Ammon's horn (tissue), 1 donor: ENCODE results near the gene SFR1.
A peak's percentile ranks its signal among the peaks of the same experiment; 100 is the strongest.
"Not testable (repeated sequence)": the region's sequence is repeated elsewhere in the genome, so short reads cannot be mapped to it uniquely, and the experiment has no call there.

ENCODE experiments used
- DNase-seq: peaks from one replicate; pipeline ENCODE4 v3.0.0-alpha.2; 2016; ENCODE audit warnings: low spot score

Gene SFR1

DNA sequence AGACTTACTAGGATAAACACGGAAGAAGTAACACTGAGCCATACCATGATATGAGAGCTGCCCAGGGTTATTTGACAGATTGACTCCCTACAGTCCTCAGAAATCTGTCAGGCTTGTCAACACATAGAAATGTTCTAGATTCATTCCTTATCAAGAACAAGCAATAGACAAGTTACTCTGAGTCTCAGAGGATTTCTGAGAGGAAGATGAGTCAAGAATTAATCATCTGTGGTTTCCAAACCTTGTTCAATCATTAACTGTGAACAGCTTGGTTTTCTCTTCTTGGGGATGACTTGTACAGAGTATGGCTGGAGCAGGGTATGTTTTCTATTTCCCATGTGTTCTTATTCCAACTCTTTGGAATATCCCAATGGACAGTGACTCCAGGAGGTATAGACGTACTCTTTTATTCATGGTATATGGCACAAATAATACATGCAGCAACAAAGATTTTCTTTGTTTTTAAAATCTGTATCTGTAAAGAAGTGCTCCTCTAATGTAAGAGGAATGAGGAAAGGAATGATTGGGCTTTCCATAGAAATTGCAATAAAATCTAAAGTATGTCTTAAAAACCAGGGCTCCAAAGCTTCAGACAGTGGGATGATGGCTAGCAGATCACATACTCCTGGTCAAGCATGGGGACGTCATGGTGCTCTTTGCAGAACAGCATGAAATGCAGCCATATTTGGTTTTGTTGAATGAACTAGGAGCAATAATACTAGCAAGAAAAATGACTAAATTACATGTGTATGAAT is 11.9 kb upstream of the SFR1 start:
- no peak for DNase-seq

DNA sequence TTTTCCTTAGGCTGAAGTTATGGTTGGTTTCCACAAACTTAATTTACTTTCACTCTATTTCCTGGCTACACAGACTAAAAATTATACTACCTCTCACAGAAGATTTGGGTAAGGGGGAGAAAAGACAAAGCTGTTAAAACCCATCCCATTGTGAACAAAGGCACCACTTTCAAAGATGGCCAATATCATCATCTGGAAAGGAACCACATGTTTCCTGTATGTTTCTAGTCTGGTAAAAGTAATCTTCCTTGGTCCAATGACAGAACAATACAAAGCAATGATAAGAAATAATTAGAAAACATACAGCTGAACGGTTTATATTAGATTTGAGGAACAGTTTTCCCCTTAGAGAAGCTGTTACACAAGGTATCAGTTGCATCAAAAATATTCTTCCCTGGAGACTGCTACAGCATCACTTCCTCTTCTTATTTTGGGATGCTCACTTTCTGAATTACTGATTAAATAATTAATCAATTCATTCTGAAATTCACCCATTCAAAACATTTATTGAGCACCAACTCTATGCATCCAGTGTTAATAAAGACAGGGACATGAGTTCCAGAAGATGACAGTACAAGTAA is 8.5 kb upstream of the SFR1 start:
- no peak for DNase-seq

DNA sequence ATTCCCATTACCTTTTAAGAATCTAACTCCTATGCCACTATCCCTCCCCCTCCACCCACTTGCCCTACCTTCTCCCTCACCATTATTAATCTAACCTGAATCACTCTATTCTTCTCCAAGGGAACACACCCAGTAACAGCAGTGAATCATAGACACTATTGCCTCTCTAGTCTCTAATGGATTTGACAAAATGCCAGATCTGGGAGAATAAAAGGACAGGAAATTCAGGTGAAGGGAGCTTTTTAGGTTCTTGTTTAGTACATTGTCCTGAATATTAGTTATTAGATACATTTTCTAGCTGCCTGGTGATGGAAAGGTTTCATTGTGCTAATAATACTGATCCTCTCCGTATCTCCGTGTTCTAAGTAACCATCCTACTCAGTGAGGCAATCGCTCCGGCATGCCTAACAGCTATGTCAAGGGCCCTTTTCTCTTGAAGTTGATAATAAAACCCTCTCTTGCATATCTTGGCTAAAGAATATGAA is 4.1 kb upstream of the SFR1 start:
- DNase-seq: no peak

DNA sequence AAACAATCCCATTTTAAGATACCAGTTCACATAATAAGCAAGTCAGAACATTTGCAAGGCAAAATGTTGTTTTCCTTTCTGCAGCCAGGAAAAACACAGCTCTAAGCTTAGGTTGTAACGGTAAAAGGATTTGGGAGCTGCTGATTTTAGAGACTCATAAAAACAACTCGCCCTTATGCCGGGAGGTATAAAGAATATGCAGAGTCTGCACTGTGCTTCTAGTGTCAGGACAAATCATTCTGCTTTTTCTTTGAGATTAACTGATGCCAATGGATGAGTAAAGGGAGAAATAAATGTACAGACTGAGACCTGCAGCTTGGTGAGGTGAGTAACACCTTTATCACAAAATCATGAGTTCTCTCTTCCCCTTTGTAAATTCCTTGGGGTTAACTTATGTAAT is 2.0 kb upstream of the SFR1 start:
- DNase-seq: no peak

GRCh38 chr10:104120512-104120902 is 1.5 kb upstream of the SFR1 start:
- no peak for DNase-seq

DNA sequence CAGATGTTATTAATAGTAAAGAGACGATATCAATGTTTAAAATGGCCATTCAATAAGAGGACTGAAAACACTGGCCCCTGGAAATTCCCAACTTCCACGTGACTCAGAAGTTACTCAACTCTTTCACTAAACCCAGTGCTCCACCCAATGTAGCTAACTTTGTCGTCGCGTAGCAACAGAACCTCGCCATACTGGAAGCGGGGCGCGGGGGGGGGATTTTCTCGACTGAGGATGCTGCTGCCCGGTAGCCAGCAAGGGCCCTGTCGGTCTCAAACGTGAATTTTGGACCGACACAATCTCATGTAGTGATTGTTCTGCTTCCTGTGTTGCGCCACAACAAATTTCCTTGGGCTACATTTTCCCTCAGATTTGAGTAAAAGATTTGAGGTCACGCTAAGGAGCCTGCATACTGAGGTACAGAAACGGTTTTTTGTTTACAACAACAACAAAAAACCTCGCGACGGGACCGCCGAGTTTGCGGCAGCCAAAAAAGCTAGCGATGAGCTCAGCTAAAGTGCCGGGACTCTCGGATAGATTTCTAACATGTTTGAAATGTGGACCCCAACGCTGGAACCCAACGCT is 977 bp upstream of the SFR1 start:
- peak; percentile 78 for DNase-seq

DNA sequence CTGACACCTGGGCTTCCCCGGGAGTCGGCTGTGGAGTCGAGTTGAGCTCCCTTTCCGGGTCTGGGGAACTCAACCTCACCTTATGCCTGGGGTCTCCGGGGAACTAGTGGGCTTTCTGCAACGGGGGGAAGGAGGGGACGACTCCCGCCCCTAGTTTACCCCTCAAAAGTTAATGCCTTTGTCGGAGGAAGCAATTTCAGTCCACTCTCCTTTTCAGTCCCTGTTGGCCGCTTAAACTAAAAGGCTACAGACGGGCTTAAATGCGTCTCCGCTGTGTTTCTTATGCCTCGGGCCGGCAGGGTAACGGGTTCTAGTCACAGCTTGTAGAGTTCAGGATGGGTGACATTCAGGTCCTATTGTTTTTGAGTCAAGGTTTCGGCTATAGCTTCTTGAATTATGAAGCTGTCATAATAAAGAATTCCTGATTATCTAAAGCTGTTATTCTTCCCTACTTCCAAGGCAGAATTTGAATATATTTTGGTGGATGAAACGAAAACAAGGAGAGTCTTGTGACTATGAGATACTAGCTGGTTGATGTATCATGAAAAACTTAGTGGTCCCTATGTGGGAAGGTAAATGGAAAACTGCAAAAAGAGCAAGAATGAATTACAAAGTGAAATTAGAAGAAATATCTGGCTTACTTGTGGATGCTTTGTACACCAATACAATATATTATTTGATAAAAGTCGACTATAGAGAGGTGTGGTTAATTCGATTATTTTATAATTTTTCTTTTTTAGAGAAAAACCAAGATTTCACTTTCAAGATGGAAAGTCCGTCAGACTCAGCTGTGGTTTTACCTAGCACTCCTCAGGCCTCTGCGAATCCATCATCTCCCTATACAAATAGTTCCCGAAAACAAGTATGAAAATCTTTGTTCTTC is 495 bp downstream of the SFR1 start:
- DNase-seq: peak; percentile 44

- DNase-seq: peak; percentile 29
Measured at GRCh38 chr10:104123397-104123796, 1.4 kb downstream of the SFR1 start.

DNA sequence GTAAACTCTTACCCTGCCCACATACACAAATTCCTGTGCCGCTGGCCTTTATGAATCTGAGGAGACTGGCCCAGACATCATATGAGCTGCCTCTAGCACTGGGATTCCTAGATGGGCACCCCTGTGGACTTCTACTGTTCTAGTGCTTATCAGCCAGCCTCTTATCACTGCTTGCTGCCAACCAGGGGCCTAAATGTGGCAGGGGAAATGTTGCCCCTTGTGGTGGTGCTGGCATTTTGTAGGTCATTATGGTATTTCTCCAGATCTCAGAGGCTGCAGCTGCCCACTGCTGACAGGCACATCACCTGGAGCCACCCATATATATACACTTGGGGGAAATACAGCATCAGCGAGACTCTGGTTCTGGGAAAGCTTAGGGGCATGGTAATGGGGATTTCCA is 5.4 kb downstream of the SFR1 start:
- DNase-seq: peak; percentile 21

- no peak for DNase-seq
Measured at GRCh38 chr10:104128214-104128613, 6.2 kb downstream of the SFR1 start.

DNA sequence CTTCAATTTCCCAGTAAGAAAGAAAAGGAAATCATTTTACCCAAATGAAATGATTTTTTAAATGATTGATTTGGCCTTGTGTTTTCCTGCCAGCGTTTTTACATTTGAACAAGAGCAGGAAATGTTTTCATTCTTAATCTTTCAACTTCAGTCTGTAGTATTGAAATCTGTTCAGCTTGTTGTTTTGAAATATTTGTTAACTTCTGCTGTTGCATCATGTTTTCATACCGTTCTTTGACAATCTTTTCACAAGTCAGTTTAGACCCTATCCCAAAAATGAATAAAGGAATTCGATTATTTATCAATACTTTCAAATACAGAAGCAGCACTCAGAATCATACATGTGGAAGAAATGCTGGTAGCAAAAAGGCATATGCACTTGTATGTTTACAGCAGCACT is 8.1 kb downstream of the SFR1 start:
- DNase-seq: no peak

DNA sequence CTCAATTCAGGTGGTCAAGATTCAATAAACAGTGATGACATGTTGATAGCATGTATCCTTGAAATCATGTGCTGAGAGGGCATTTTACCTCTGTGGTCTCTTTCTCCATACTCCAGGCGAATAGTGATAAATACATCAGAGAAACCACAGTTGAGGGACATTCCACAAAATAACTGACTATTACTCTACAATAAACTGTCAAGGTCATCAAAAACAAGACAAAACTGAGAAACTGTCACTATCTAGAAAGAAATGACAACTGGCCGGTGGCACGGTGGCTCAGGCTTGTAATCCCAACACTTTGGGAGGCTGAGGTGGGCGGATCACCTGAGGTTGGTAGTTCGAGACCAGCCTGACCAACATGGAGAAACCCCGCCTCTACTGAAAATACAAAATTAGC is 16.2 kb downstream of the SFR1 start:
- no peak for DNase-seq

DNA sequence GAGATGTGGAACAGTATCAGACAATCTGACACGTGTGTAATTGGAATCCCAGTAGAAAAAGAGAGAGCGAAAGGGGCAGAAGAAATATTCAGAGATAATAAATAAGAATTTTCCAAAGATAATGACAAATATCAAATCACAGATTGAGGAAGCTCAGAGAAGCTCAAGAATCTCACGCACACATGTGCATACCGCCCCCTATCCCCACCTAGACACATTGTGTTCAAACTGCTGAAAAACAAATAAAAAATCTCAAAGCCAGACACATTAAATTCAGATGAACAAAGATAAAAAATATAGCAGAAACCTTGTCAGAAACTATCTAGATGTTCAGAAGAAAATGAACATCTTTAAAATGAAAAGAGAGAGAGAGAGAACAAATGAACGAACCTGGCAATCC is 17.2 kb downstream of the SFR1 start:
- DNase-seq: no peak

DNA sequence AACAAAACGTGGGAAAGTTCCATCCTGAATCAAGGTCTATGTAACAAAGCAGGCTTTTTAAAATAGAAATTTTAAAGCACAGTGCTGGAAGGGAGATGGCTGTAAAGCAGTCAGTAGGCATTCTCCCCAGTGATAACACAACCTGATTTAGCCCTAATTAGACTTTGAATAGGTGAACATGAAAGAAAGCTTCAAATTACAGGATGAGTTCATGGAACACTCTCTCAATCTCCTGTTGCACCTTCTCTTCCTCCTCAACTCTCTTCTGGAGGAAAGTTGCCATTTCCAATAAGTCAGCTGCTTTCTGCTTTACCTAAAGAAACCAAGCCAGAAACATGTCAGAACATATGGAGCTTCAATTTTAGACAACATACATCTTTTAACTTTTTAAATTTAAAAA is 20.1 kb downstream of the SFR1 start:
- no peak for DNase-seq

DNA sequence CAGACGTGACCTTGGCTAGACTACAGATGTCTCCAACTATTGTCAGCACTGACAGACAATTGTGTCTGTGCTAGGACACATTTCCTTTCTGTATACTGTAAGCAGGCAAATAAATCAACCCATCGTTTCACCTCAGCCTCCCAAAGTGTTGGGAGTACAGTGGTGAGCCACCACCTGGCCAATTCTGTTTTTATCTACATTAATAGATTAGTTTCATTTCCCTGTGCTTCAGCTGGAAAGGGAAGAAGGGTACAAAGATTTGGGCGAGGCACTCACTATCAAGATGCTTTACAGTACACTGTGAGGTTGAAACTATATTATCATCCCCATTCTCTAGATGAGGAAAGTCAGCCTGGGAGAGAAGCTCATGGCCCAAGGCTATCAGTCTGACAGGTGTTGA is 21.9 kb downstream of the SFR1 start:
- DNase-seq: no peak

DNA sequence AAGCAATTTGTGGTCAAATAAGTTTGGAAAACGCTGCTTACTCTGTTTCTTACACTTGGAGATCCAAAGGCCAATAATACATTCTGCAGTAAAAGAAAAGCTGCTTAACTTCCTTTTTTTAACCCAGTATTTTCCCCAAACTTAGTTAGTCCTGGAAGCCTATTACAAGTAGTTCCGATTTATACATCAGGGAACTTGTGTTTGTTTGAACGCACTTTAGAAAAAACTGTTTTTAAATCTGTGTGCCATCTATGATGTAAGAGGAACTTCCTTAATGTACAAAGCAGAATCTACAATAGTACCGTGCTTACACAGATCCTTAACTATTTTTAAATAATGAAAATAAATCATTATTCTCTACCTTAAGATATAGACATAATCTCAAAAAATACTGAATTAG is 23.0 kb downstream of the SFR1 start:
- DNase-seq: no peak

GRCh38 chr10:104146882-104147281 is 24.9 kb downstream of the SFR1 start:
- peak; percentile 95 for DNase-seq

- no peak for DNase-seq
Measured at GRCh38 chr10:104150139-104150538, 28.2 kb downstream of the SFR1 start.

DNA sequence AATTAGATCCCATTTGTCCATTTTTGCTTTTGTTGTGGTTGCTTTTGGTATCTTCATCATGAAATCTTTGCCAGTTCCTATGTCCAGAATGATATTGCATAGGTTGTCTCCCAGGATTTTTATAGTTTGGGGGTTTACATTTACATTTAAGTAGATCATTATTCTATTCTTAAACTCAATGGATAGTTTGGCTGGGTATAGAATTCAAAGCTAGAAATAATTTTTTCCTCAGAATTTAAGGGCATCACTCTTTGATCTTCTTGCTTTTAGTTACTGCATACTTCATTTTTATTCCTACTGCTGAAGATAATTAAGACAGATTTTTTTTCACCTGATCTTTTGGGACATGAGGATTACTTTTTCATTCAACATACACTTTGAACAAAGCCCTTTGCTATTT is 29.8 kb downstream of the SFR1 start:
- no peak for DNase-seq

DNA sequence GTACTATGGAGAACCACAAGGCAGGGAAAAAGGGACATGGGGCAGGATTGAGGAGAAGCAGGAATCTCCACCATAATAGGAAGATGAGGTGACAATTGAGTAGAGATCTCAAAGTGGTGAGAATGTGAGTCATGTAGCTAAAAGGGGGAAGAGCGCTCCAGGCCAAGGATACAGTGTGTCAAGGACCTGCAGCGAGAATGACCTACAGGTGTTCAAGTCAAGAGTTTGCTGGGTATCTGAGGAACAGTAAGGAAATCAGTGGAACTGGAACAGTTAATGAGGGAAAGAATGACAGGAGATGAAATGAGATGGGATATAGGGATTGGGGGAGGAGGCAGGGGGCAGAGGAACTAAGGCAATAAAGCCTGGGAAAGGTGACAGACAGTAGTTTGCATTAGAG is 33.6 kb downstream of the SFR1 start:
- no peak for DNase-seq

GRCh38 chr10:104170610-104171254 is 48.8 kb downstream of the SFR1 start:
- DNase-seq: no peak

DNA sequence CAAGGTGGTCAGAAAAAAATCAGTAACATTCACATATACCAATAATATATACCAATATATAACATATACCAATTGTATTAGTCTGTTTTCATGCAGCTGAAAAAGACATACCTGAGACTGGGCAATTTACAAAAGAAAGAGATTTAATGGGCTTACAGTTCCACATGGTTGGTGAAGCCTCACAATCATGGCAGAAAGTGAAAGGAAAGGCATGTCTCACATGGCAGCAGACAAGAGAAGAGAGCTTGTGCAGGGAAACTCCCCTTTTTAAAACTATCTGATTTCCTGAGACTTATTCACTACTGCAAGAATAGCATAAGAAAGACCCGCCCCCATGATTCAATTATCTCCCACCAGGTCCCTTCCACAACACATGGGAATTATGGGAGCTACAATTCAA is 52.2 kb downstream of the SFR1 start:
- not testable (repeated sequence) for DNase-seq
